B cell (primary cell): Measurements from ENCODE around the gene KCNK2. TPM values are rescaled to one million over a fixed set of nuclear protein-coding genes. Genes with fewer than 3 reads are reported as not detected.

Experiments
- ATAC-seq: fragments of 200-7000 bp; cut with Tn5 transposase; one replicate; pipeline ENCODE4 v1.10.0; 2021; ENCODE audit warnings: low read depth, mild to moderate bottlenecking, moderate number of reproducible peaks, moderate library complexity
- CTCF ChIA-PET: fragments of 350-600 bp; sonication (Branson Sonifier 250); formaldehyde crosslinking; loops from one replicate; lab custom pipeline; 2021; ENCODE audit warnings: antibody characterized with exemption, inconsistent platforms; lab: Charles Lee
- POLR2A ChIA-PET: fragments of 350-600 bp; sonication (Branson Sonifier 250); formaldehyde crosslinking; loops from one replicate; lab custom pipeline; 2021; ENCODE audit warnings: antibody characterized with exemption; lab: Charles Lee
- DNase-seq: peaks from one replicate; pipeline ENCODE4 v3.0.0; 2013
- H2AFZ ChIP-seq: 2 replicates; pipeline ENCODE4 v1.6.1; 2012; ENCODE audit warnings: mild to moderate bottlenecking, low read depth, low read length; ENCODE audit not compliant: insufficient read depth, poor library complexity, severe bottlenecking
- H3K27ac ChIP-seq, 2 donors: 1 replicate in 1 of 2; 2 replicates in 1 of 2; pipeline ENCODE4 v1.5.1; 2012 to 2013; ENCODE audit warnings: low read length in 2 of 2, mild to moderate bottlenecking in 2 of 2, moderate library complexity in 1 of 2
- H3K27me3 ChIP-seq, 4 experiments: fragments of 200-600 bp in 1 of 4; sonication (generic) in 1 of 4; replicated peaks in 1 of 4; 1 replicate in 2 of 4; 2 replicates in 2 of 4; pipeline versions ENCODE4 v1.6.1 to v1.7.0; 2013 to 2016; ENCODE audit warnings: low read length in 3 of 4, mild to moderate bottlenecking in 2 of 4, mixed read lengths in 1 of 4, moderate library complexity in 1 of 4; ENCODE audit not compliant: insufficient read depth in 4 of 4, control insufficient read depth in 3 of 4; ENCODE audit errors: control extremely low read depth in 1 of 4
- H3K36me3 ChIP-seq, 2 experiments: replicated peaks in 1 of 2; 1 replicate in 1 of 2; 2 replicates in 1 of 2; pipeline versions ENCODE4 v1.6.1 to v1.7.1; 2013; ENCODE audit warnings: low read length in 1 of 2; ENCODE audit not compliant: insufficient read depth in 2 of 2, control insufficient read depth in 1 of 2; ENCODE audit errors: control extremely low read depth in 1 of 2, extremely low read depth in 1 of 2
- H3K4me1 ChIP-seq, 2 donors: fragments of 200-600 bp in 1 of 2; sonication (generic) in 1 of 2; 1 replicate in 1 of 2; 2 replicates in 1 of 2; pipeline versions ENCODE4 v1.5.1 to v1.6.1; 2013 to 2017; ENCODE audit warnings: low read length in 2 of 2; ENCODE audit not compliant: control insufficient read depth in 2 of 2, insufficient read depth in 2 of 2
- H3K4me2 ChIP-seq: replicated peaks from 2 replicates; pipeline ENCODE3; 2012; ENCODE audit warnings: mild to moderate bottlenecking, low read depth, low read length; ENCODE audit not compliant: poor library complexity, severe bottlenecking
- H3K4me3 ChIP-seq, 5 experiments: fragments of 200-600 bp in 1 of 5; sonication (generic) in 1 of 5; 1 replicate in 3 of 5; 2 replicates in 2 of 5; pipeline versions ENCODE4 v1.5.1 to v1.7.0; 2011 to 2016; ENCODE audit warnings: low read length in 4 of 5, mild to moderate bottlenecking in 4 of 5, low read depth in 2 of 5, control low read depth in 1 of 5, moderate library complexity in 1 of 5; ENCODE audit not compliant: insufficient read depth in 1 of 5; ENCODE audit errors: control extremely low read depth in 1 of 5, extremely low read depth in 1 of 5
- H3K79me2 ChIP-seq: fragments of 200-600 bp; sonication (generic); one replicate; pipeline ENCODE4 v1.6.0; 2016; ENCODE audit warnings: low read length; ENCODE audit not compliant: control insufficient read depth, insufficient read depth
- H3K9ac ChIP-seq: fragments of 200-600 bp; sonication (generic); 2 replicates; pipeline ENCODE4 v1.6.1; 2017; ENCODE audit warnings: mild to moderate bottlenecking, low read length, moderate library complexity
- H3K9me3 ChIP-seq, 3 donors: one replicate each; pipeline versions ENCODE4 v1.6.1 to v1.7.1; 2013; ENCODE audit warnings: low read length in 2 of 3; ENCODE audit not compliant: control insufficient read depth in 2 of 3, insufficient read depth in 1 of 3; ENCODE audit errors: control extremely low read depth in 1 of 3
- H4K20me1 ChIP-seq: 2 replicates; pipeline ENCODE4 v1.6.0; 2012; ENCODE audit warnings: mild to moderate bottlenecking, low read length; ENCODE audit not compliant: insufficient read depth, control insufficient read depth, poor library complexity, severe bottlenecking
- H3K27ac Mint-ChIP-seq: one replicate; pipeline ENCODE4 v1.8.0; 2021; ENCODE audit warnings: mixed read lengths
- H3K27me3 Mint-ChIP-seq: one replicate; pipeline ENCODE4 v1.8.0; 2021; ENCODE audit warnings: mixed read lengths
- H3K4me1 Mint-ChIP-seq: one replicate; pipeline ENCODE4 v1.8.0; 2021; ENCODE audit warnings: mixed read lengths
- H3K4me3 Mint-ChIP-seq: one replicate; pipeline ENCODE4 v1.8.0; 2021; ENCODE audit warnings: mixed read lengths
- H3K9me3 Mint-ChIP-seq: one replicate; pipeline ENCODE4 v1.8.0; 2022; ENCODE audit warnings: mixed read lengths; ENCODE audit not compliant: insufficient read depth
- CTCF ChIP-seq: fragments of 200-600 bp; IDR thresholded peaks from one replicate; pipeline ENCODE4 v1.8.0; 2022; ENCODE audit warnings: antibody characterized with exemption, mild to moderate bottlenecking
- EZH2 ChIP-seq: IDR thresholded peaks from 2 replicates; pipeline ENCODE4 v1.6.1; 2012; ENCODE audit warnings: borderline replicate concordance, low read depth, mild to moderate bottlenecking, moderate library complexity, low read length; ENCODE audit not compliant: insufficient read depth, poor library complexity, severe bottlenecking
- WGBS: methylation state at CpG from one replicate; pipeline ENCODE4 v1.1.5; 2013; ENCODE audit warnings: missing lambda C conversion rate; ENCODE audit not compliant: insufficient coverage; 5-methylcytosine and 5-hydroxymethylcytosine counted together
- intact Hi-C: fragments of 100-400 bp; cut with micrococcal nuclease; formaldehyde crosslinking; loops from one replicate; pipeline ENCODE4 v1.10.0; 2022
- polyA plus RNA-seq: library from polyadenylated mRNA; depleted of rRNA; stranded (reverse); fragments of >200 nt; gene quantifications from 2 replicates; pipeline ENCODE4 v1.2.3, GENCODE V29; 2012
- total RNA-seq, 2 donors: library from RNA; stranded (reverse); fragments of 120-200 nt in 1 of 2; gene quantifications; 1 replicate in 1 of 2; 2 replicates in 1 of 2; pipeline versions ENCODE4 v1.2.3 to v1.2.4, GENCODE V29; 2013 to 2022

KCNK2 gene
- total and polyA plus RNA-seq, 2 donors (not counting 1 experiment from before 2014, with no cell fraction given): not detected

GRCh38 chr1:215113776-215114153, 31.2 kb downstream of the KCNK2 start:
- no peak overlapping the region for H3K4me3 Mint-ChIP-seq
- no CpG with 5 or more reads among the region's 3 CpGs for WGBS
- Histone ChIP-seq H3K4me2 (no peak overlapping the region), H3K27ac (no peak overlapping the region), H3K27me3 (no peaks in the 10 kb centered on the region), H2AFZ (no peak overlapping the region), H4K20me1 (no peaks in the 10 kb centered on the region), H3K9me3 (no peaks in the 10 kb centered on the region), H3K4me1 (no peaks in the 10 kb centered on the region), H3K4me3 (no peak overlapping the region), H3K36me3 (no peaks in the 10 kb centered on the region), H3K9ac (no peak overlapping the region), H3K79me2 (no peaks in the 10 kb centered on the region)
- DNase-seq (no peak), ATAC-seq (no peak)
- CTCF ChIA-PET: no interaction called here
- no peaks in the 10 kb centered on the region for H3K4me1 Mint-ChIP-seq
- H3K9me3 Mint-ChIP-seq: no peaks in the 10 kb centered on the region
- intact Hi-C loops: no loop called here
- H3K27me3 Mint-ChIP-seq: no peaks in the 10 kb centered on the region
- POLR2A ChIA-PET: no interaction called here
- H3K27ac Mint-ChIP-seq: no peak overlapping the region
- TF ChIP-seq EZH2 (no peak), CTCF (no peak)

- H3K27me3 ChIP-seq: no peaks in the 10 kb centered on the region
- no peaks in the 10 kb centered on the region for H4K20me1 ChIP-seq
- no peak for TF ChIP-seq EZH2
- TF ChIP-seq CTCF: no peak
- no peak overlapping the region for H3K9ac ChIP-seq
- H2AFZ ChIP-seq: no peak overlapping the region
- intact Hi-C loops: no loop called here
- ChIA-PET CTCF (no interaction called here), POLR2A (no interaction called here)
- H3K79me2 ChIP-seq: no peaks in the 10 kb centered on the region
- H3K9me3 ChIP-seq: no peaks in the 10 kb centered on the region
- Mint-ChIP-seq H3K4me3 (no peak overlapping the region), H3K27ac (no peak overlapping the region), H3K9me3 (no peaks in the 10 kb centered on the region), H3K4me1 (no peaks in the 10 kb centered on the region), H3K27me3 (no peaks in the 10 kb centered on the region)
- no peak for DNase-seq
- no peak overlapping the region for H3K4me3 ChIP-seq
- no peak overlapping the region for H3K4me2 ChIP-seq
- H3K4me1 ChIP-seq: no peaks in the 10 kb centered on the region
- no peak for ATAC-seq
- no peak overlapping the region for H3K27ac ChIP-seq
- no peaks in the 10 kb centered on the region for H3K36me3 ChIP-seq
- 45% methylated on average over 1 of the region's 2 CpGs for WGBS
Observed at GRCh38 chr1:215114154-215114933, 31.8 kb downstream of the KCNK2 start.
